ENCODE results near the gene SPHK2. TPM values are rescaled to one million over a fixed set of nuclear protein-coding genes. Genes with fewer than 3 reads are reported as not detected.

The SPHK2 gene
- total RNA-seq, 2 donors from 2014 or later, result 99.5 to 114 TPM

GRCh38 chr19:48658483-48658882 lies 39.2 kb downstream of the SPHK2 start:
- Mint-ChIP-seq H3K27me3 (ENCODE audit: insufficient read depth) (peaks cover 9% of the 10 kb centered on the region), H3K4me1 (peaks cover 14% of the 10 kb centered on the region), H3K36me3 (ENCODE audit: low read depth) (no peaks in the 10 kb centered on the region), H3K9me3 (peaks cover 6% of the 10 kb centered on the region), H3K4me3 (no peak overlapping the region), H3K27ac (no peak overlapping the region)
- 90 to 91% methylated on average over 5 to 6 of the region's 6 CpGs for WGBS, 2 experiments (ENCODE audit: insufficient coverage in 1 of 2, insufficient read length in 1 of 2)
- Histone ChIP-seq H3K4me1 (ENCODE audit: control insufficient read depth, insufficient read depth, low read length) (no peaks in the 10 kb centered on the region), H3K9me3 (ENCODE audit: control insufficient read depth, low read length) (no peaks in the 10 kb centered on the region), H3K27ac (ENCODE audit: low read depth, low read length) (no peak overlapping the region), H3K27me3 (ENCODE audit: control insufficient read depth, insufficient read depth, low read length, poor library complexity, severe bottlenecking) (no peaks in the 10 kb centered on the region), H3K9ac (ENCODE audit: extremely low read depth, low read length, poor library complexity, severe bottlenecking) (no peak overlapping the region), H3K36me3 (ENCODE audit: control insufficient read depth, insufficient read depth, low read length) (no peaks in the 10 kb centered on the region), H3K4me3 (ENCODE audit: low read length) (no peak overlapping the region)
- no peak for TF ChIP-seq CTCF (conservative IDR thresholded peaks at IDR 0.05)
- no peak for DNase-seq

GRCh38 chr19:48659768-48660167 lies 40.5 kb downstream of the SPHK2 start:
- no peaks in the 10 kb centered on the region for H3K4me1 ChIP-seq (ENCODE audit: control insufficient read depth, insufficient read depth, low read length)
- WGBS, 2 experiments (ENCODE audit: insufficient coverage in 1 of 2, insufficient read length in 1 of 2), result 91 to 93% methylated on average over 5 of the region's 5 CpGs
- H3K4me1 Mint-ChIP-seq, result peaks cover 7% of the 10 kb centered on the region
- no peaks in the 10 kb centered on the region for H3K36me3 Mint-ChIP-seq (ENCODE audit: low read depth)
- no peak overlapping the region for H3K4me3 Mint-ChIP-seq
- no peak for TF ChIP-seq CTCF (conservative IDR thresholded peaks at IDR 0.05)
- H3K27ac ChIP-seq (ENCODE audit: low read depth, low read length), result no peak overlapping the region
- H3K9ac ChIP-seq (ENCODE audit: extremely low read depth, low read length, poor library complexity, severe bottlenecking), result no peak overlapping the region
- no peak for DNase-seq
- peaks cover 9% of the 10 kb centered on the region for H3K27me3 Mint-ChIP-seq (ENCODE audit: insufficient read depth)
- no peak overlapping the region for H3K4me3 ChIP-seq (ENCODE audit: low read length)
- H3K9me3 ChIP-seq (ENCODE audit: control insufficient read depth, low read length), result no peaks in the 10 kb centered on the region
- H3K9me3 Mint-ChIP-seq, result peaks cover 6% of the 10 kb centered on the region
- H3K27ac Mint-ChIP-seq, result no peak overlapping the region
- no peaks in the 10 kb centered on the region for H3K36me3 ChIP-seq (ENCODE audit: control insufficient read depth, insufficient read depth, low read length)
- no peaks in the 10 kb centered on the region for H3K27me3 ChIP-seq (ENCODE audit: control insufficient read depth, insufficient read depth, low read length, poor library complexity, severe bottlenecking)

GRCh38 chr19:48660852-48661710 lies 41.8 kb downstream of the SPHK2 start:
- H3K27me3 ChIP-seq (ENCODE audit: control insufficient read depth, insufficient read depth, low read length, poor library complexity, severe bottlenecking), result no peaks in the 10 kb centered on the region
- H3K4me1 Mint-ChIP-seq, result peaks cover 6% of the 10 kb centered on the region
- no peaks in the 10 kb centered on the region for H3K4me1 ChIP-seq (ENCODE audit: control insufficient read depth, insufficient read depth, low read length)
- H3K36me3 ChIP-seq (ENCODE audit: control insufficient read depth, insufficient read depth, low read length), result no peaks in the 10 kb centered on the region
- no peak overlapping the region for H3K4me3 ChIP-seq (ENCODE audit: low read length)
- no peaks in the 10 kb centered on the region for H3K36me3 Mint-ChIP-seq (ENCODE audit: low read depth)
- no peak overlapping the region for H3K27ac ChIP-seq (ENCODE audit: low read depth, low read length)
- H3K9ac ChIP-seq (ENCODE audit: extremely low read depth, low read length, poor library complexity, severe bottlenecking), result no peak overlapping the region
- H3K9me3 ChIP-seq (ENCODE audit: control insufficient read depth, low read length), result no peaks in the 10 kb centered on the region
- H3K27ac Mint-ChIP-seq, result peak overlapping the region; percentile 86
- no peak for TF ChIP-seq CTCF (conservative IDR thresholded peaks at IDR 0.05)
- peak; percentile 86 for DNase-seq
- WGBS, 2 experiments (ENCODE audit: insufficient coverage in 1 of 2, insufficient read length in 1 of 2), result 90 to 91% methylated on average over 33 to 35 of the region's 35 CpGs
- H3K4me3 Mint-ChIP-seq, result no peak overlapping the region
- H3K9me3 Mint-ChIP-seq, result peaks cover 6% of the 10 kb centered on the region
- peaks cover 9% of the 10 kb centered on the region for H3K27me3 Mint-ChIP-seq (ENCODE audit: insufficient read depth)

All from endodermal cell (in vitro differentiated cells).